Measurements from ENCODE around the gene STAU1. TPM values are rescaled to one million over a fixed set of nuclear protein-coding genes. Genes with fewer than 3 reads are reported as not detected.

STAU1 gene
- total RNA-seq, 1 donor from 2014 or later = 72.5 TPM

DNA sequence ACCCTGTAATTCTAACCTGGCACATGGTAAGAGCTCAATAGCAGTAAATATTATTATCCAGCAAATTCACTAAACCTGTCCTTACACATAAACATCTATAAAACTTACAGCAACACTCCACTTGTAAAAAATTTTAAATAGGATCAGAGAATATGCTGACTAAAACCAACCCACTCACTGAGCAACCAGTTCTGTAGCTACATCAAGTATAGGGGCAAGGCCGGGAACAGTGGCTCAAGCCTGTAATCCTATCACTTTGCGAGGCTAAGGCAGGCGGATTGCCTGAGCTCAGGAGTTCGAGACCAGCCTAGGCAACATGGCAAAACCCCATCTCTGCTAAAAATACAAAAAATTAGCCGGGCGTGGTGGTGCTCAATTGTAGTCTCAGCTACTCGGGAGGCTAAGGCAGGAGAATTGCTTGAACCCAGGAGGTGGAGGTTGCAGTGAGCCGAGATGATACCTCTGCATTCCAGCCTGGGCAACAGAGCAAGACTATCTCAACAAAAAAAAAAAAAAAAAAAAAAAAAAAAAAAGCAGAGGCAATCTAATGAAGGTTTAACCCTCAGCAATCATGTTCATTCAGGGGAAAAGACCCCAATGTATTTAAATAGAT, 6.8 kb downstream of the STAU1 start:
- peaks cover 1% of the 10 kb centered on the region for H3K36me3 ChIP-seq (ENCODE audit: control insufficient read depth, insufficient read depth, low read length)
- DNase-seq (ENCODE audit: low read depth) = no peak
- H3K27me3 ChIP-seq (ENCODE audit: control insufficient read depth, insufficient read depth, low read length) = no peaks in the 10 kb centered on the region
- TF ChIP-seq, protein P1, sequence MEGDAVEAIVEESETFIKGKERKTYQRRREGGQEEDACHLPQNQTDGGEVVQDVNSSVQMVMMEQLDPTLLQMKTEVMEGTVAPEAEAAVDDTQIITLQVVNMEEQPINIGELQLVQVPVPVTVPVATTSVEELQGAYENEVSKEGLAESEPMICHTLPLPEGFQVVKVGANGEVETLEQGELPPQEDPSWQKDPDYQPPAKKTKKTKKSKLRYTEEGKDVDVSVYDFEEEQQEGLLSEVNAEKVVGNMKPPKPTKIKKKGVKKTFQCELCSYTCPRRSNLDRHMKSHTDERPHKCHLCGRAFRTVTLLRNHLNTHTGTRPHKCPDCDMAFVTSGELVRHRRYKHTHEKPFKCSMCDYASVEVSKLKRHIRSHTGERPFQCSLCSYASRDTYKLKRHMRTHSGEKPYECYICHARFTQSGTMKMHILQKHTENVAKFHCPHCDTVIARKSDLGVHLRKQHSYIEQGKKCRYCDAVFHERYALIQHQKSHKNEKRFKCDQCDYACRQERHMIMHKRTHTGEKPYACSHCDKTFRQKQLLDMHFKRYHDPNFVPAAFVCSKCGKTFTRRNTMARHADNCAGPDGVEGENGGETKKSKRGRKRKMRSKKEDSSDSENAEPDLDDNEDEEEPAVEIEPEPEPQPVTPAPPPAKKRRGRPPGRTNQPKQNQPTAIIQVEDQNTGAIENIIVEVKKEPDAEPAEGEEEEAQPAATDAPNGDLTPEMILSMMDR (IDR thresholded peaks at IDR 0.05; ENCODE audit: insufficient read depth, low read length, poor library complexity, severe bottlenecking) = no peak
- H3K4me3 ChIP-seq (ENCODE audit: low read depth, low read length) = no peak overlapping the region

DNA sequence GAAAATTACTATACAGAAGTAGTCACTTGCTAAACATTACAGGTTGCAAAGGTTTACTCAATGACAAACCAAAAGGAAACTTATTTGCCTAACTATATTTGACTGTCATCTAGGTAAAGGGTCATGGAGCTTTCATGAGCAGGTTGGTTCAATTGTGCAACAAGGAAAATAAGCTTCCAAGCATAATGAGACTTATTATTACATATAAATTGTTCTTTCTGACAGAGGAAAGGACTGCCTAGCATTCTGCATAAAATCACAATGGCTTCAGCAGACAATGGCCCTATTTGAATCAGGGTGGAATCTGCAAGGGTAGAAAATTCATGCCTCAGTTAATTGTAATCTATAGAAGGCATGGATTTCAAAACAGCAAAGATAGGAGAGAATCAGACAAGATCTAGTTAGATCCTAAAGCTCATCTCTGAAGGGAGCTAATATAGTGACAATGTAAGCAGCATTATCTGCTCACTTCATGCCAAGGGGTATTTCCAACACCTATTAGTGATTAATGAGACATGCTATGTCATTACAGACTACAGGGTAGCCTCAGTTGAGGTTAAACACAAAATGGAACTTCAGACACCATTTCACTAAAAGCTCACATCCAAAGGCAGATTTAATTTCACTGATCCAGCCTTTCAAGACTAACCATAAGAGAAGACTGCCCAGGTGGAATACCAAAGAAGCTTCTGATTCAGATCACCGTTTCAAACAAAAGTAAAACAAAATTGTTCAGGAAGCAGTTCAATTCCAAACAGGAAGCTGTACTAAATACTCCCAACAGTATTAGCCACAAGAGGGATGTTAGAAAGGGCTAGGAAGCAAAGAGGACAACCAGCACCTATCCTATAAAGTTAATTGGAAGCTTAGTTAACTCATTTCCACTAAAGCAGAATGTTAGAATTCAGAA, 8.5 kb downstream of the STAU1 start:
- Histone ChIP-seq H3K27me3 (ENCODE audit: control insufficient read depth, insufficient read depth, low read length) (no peaks in the 10 kb centered on the region), H3K4me3 (ENCODE audit: low read depth, low read length) (no peak overlapping the region), H3K36me3 (ENCODE audit: control insufficient read depth, insufficient read depth, low read length) (peaks cover 1% of the 10 kb centered on the region)
- DNase-seq (ENCODE audit: low read depth) = no peak
- TF ChIP-seq, protein P1 (IDR thresholded peaks at IDR 0.05; ENCODE audit: insufficient read depth, low read length, poor library complexity, severe bottlenecking) = no peak

DNA sequence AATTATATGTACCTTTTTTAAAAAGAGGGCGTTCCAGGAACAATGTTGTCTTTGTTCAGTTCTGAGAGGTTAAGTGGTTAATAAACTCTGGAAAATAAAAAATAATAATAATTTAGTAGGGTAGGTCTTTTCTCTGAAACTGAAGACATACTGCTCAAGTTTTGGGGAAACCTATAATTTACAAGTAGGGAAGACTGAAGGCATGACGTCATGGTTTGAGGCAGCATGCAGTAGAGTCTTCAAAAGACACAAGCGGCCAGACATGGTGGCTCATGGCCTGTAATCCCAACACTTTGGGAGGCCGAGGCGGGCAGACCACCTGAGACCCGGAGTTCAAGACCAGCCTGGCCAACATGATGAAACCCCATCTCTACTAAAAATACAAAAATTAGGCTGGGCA, 14.0 kb downstream of the STAU1 start:
- no peak for DNase-seq (ENCODE audit: low read depth)
- H3K36me3 ChIP-seq (ENCODE audit: control insufficient read depth, insufficient read depth, low read length) = peaks cover 1% of the 10 kb centered on the region
- TF ChIP-seq, protein P1 (IDR thresholded peaks at IDR 0.05; ENCODE audit: insufficient read depth, low read length, poor library complexity, severe bottlenecking) = no peak

DNA sequence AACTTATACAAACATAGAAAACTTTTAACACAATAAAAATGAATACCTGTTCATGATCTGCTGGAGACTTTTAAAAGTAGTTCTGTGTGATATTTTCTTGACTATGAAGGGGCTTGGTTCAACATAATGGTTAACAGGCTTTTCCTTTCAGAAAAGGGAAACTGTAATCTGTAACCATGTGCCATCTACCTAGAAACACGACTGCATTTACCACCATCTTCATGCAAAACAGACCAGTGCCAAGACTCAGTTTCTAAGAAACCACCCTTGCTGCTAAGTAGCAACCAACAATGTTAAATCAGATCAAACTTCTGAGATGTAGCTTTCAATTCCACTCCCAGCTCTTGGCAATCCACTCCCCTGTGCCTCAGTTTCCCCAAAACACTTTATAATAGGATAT, 15.7 kb downstream of the STAU1 start:
- Histone ChIP-seq H3K27me3 (ENCODE audit: control insufficient read depth, insufficient read depth, low read length) (no peaks in the 10 kb centered on the region), H3K36me3 (ENCODE audit: control insufficient read depth, insufficient read depth, low read length) (no peaks in the 10 kb centered on the region), H3K4me3 (ENCODE audit: low read depth, low read length) (no peak overlapping the region)
- no peak for DNase-seq (ENCODE audit: low read depth)
- TF ChIP-seq, protein P1 (IDR thresholded peaks at IDR 0.05; ENCODE audit: insufficient read depth, low read length, poor library complexity, severe bottlenecking) = no peak

More for the DNA sequence above, 14.0 kb downstream of the STAU1 start:
- no peak overlapping the region for H3K4me3 ChIP-seq (ENCODE audit: low read depth, low read length)
- H3K27me3 ChIP-seq (ENCODE audit: control insufficient read depth, insufficient read depth, low read length) = no peaks in the 10 kb centered on the region

DNA sequence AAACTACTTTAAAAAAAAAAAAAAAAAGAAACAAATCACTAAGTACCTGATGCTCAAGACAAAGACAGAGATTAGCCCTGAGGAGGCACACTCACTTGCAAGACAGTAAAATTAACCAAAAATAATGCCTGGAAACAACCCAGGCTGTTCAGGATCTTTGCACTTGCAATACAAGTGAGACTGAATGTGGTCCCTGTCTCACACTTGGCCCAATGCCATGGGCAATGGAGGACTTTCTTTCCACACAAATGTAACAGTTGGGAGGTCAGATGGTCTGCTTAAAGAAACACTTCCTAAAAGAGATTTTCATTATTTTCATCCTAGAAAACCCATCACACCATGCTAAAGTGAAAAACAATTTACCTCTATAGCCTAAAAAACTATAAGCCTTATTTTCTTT, 16.2 kb downstream of the STAU1 start:
- Histone ChIP-seq H3K27me3 (ENCODE audit: control insufficient read depth, insufficient read depth, low read length) (no peaks in the 10 kb centered on the region), H3K4me3 (ENCODE audit: low read depth, low read length) (no peak overlapping the region), H3K36me3 (ENCODE audit: control insufficient read depth, insufficient read depth, low read length) (no peaks in the 10 kb centered on the region)
- no peak for DNase-seq (ENCODE audit: low read depth)
- TF ChIP-seq, protein P1 (IDR thresholded peaks at IDR 0.05; ENCODE audit: insufficient read depth, low read length, poor library complexity, severe bottlenecking) = no peak

Measured in kidney epithelial cell (primary cell).